H1 (cell line): Measurements from ENCODE around the gene ANK3.

ENCODE experiments used
- CBX8 ChIP-seq: fragments of 300-800, 300-1000 bp; sonication (generic); IDR thresholded peaks from 2 replicates; pipeline ENCODE4 v1.7.1; 2016; ENCODE audit warnings: low read depth, low read length, borderline replicate concordance
- CREB1 ChIP-seq: IDR thresholded peaks from 2 replicates; pipeline ENCODE4 v1.6.1; 2012; ENCODE audit warnings: inconsistent platforms
- E2F6 ChIP-seq: IDR thresholded peaks from 2 replicates; pipeline ENCODE4 v1.6.1; 2012; ENCODE audit warnings: inconsistent platforms
- EGR1 ChIP-seq: IDR thresholded peaks from 2 replicates; pipeline ENCODE4 v1.6.1; 2011; ENCODE audit warnings: low read depth, low read length, borderline replicate concordance
- EP300 ChIP-seq, 2 experiments: IDR thresholded peaks; 1 replicate in 1 of 2; 2 replicates in 1 of 2; pipeline ENCODE4 v1.6.1; 2011 to 2012; ENCODE audit warnings: low read depth in 2 of 2, low read length in 2 of 2, mild to moderate bottlenecking in 2 of 2, borderline replicate concordance in 1 of 2, inconsistent platforms in 1 of 2, moderate library complexity in 1 of 2
- KDM1A ChIP-seq: fragments of 200-600, 300-600 bp; sonication (generic); IDR thresholded peaks from 2 replicates; pipeline ENCODE4 v1.7.1; 2016; ENCODE audit warnings: mild to moderate bottlenecking, low read length, borderline replicate concordance
- KDM5A ChIP-seq: fragments of 200-600 bp; IDR thresholded peaks from 2 replicates; pipeline ENCODE4 v1.7.1; 2012; ENCODE audit warnings: mild to moderate bottlenecking, low read length, inconsistent platforms, mixed read lengths
- RFX5 ChIP-seq: IDR thresholded peaks from 2 replicates; pipeline ENCODE4 v1.6.1; 2011; ENCODE audit warnings: low read depth, low read length, improper control_type of control experiment, borderline replicate concordance
- RXRA ChIP-seq: IDR thresholded peaks from 2 replicates; pipeline ENCODE4 v1.6.1; 2011; ENCODE audit warnings: low read depth, mild to moderate bottlenecking, low read length, moderate library complexity; ENCODE audit not compliant: insufficient read depth
- SP1 ChIP-seq: IDR thresholded peaks from 2 replicates; pipeline ENCODE4 v1.6.1; 2011; ENCODE audit warnings: low read depth, low read length
- TF ChIP-seq, protein P1 (sequence below), 3 experiments: IDR thresholded peaks; 1 replicate in 2 of 3; 2 replicates in 1 of 3; pipeline versions ENCODE4 v1.5.1 to v1.6.1; 2011; ENCODE audit warnings: low read length in 3 of 3, mild to moderate bottlenecking in 3 of 3, inconsistent platforms in 2 of 3, low read depth in 1 of 3, moderate library complexity in 1 of 3; ENCODE audit not compliant: insufficient read depth in 1 of 3; ENCODE audit errors: control extremely low read depth in 1 of 3

GRCh38 chr10:60291344-60291930, 98.2 kb downstream of the ANK3 start:
- TF ChIP-seq, protein P1, sequence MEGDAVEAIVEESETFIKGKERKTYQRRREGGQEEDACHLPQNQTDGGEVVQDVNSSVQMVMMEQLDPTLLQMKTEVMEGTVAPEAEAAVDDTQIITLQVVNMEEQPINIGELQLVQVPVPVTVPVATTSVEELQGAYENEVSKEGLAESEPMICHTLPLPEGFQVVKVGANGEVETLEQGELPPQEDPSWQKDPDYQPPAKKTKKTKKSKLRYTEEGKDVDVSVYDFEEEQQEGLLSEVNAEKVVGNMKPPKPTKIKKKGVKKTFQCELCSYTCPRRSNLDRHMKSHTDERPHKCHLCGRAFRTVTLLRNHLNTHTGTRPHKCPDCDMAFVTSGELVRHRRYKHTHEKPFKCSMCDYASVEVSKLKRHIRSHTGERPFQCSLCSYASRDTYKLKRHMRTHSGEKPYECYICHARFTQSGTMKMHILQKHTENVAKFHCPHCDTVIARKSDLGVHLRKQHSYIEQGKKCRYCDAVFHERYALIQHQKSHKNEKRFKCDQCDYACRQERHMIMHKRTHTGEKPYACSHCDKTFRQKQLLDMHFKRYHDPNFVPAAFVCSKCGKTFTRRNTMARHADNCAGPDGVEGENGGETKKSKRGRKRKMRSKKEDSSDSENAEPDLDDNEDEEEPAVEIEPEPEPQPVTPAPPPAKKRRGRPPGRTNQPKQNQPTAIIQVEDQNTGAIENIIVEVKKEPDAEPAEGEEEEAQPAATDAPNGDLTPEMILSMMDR (IDR thresholded peaks at IDR 0.05; ENCODE audit: control extremely low read depth in 1 of 3, insufficient read depth in 1 of 3, low read depth in 1 of 3, low read length in 3 of 3) = no peak
- no peak for TF ChIP-seq KDM1A
- TF ChIP-seq RXRA = no peak
- no peak for TF ChIP-seq KDM5A
- no peak for TF ChIP-seq SP1
- no peak for TF ChIP-seq CREB1
- TF ChIP-seq EGR1 = no peak
- TF ChIP-seq RFX5 = no peak
- no peak for TF ChIP-seq CBX8
- TF ChIP-seq EP300 (IDR thresholded peaks at IDR 0.05; ENCODE audit: borderline replicate concordance in 1 of 2, low read depth in 2 of 2, low read length in 2 of 2) = no peak
- TF ChIP-seq E2F6 = no peak
